Right renal pelvis (tissue), 4 donors: ENCODE results near the gene MARS1. TPM values are rescaled to one million over a fixed set of nuclear protein-coding genes. Genes with fewer than 3 reads are reported as not detected.

Source experiments
- polyA plus RNA-seq, 4 donors: library from polyadenylated mRNA; unstranded; fragments of 120-200 nt; gene quantifications; one replicate each; pipeline ENCODE4 v1.2.1, GENCODE V29; 2013; ENCODE audit not compliant: insufficient read length in 4 of 4

MARS1 gene
- polyA plus RNA-seq, 4 donors, result 107 to 120 (median 111) TPM

Other genes with a start within 250 kb of the MARS1 start
- 1 to 10 TPM; 3.4 to 4.5 (median 3.7) TPM for gene STAC3, start 236.9 kb upstream of the MARS1 start, polyA plus RNA-seq
- 10 to 100 TPM; 59.0 to 88.3 (median 69.8) TPM for gene R3HDM2, start 57.0 kb upstream of the MARS1 start, polyA plus RNA-seq
- gene INHBC, start 53.3 kb upstream of the MARS1 start, polyA plus RNA-seq, result under 1 TPM; 0.15 to 0.30 (median 0.26) TPM
- gene INHBE, start 32.8 kb upstream of the MARS1 start, polyA plus RNA-seq, result under 1 TPM; 0.42 to 0.51 (median 0.50) TPM
- gene GLI1, start 28.3 kb upstream of the MARS1 start, polyA plus RNA-seq, result 10 to 100 TPM; 17.2 to 22.4 (median 19.4) TPM
- gene ARHGAP9, start 8.2 kb upstream of the MARS1 start, polyA plus RNA-seq, result 1 to 10 TPM; 2.3 to 4.1 (median 2.6) TPM
- 10 to 100 TPM; 29.2 to 37.3 (median 30.3) TPM for gene DDIT3, start 32.4 kb downstream of the MARS1 start, polyA plus RNA-seq
- 10 to 100 TPM; 53.9 to 82.1 (median 62.1) TPM for gene MBD6, start 34.8 kb downstream of the MARS1 start, polyA plus RNA-seq
- 100 to 1,000 TPM; 159 to 179 (median 166) TPM for gene DCTN2, start 59.1 kb downstream of the MARS1 start, polyA plus RNA-seq
- 1 to 10 TPM in 1 of 4 donors, under 1 TPM in 3; 0.24 to 1.3 (median 0.36) TPM for gene KIF5A, start 62.0 kb downstream of the MARS1 start, polyA plus RNA-seq
- 10 to 100 TPM; 41.6 to 47.4 (median 45.1) TPM for gene PIP4K2C, start 103.1 kb downstream of the MARS1 start, polyA plus RNA-seq
- gene DTX3, start 116.8 kb downstream of the MARS1 start, polyA plus RNA-seq, result 10 to 100 TPM; 55.8 to 64.9 (median 57.0) TPM
- gene ARHGEF25, start 123.4 kb downstream of the MARS1 start, polyA plus RNA-seq, result 10 to 100 TPM; 30.0 to 37.1 (median 32.9) TPM
- gene B4GALNT1, start 145.1 kb downstream of the MARS1 start, polyA plus RNA-seq, result 1 to 10 TPM in 1 of 4 donors, under 1 TPM in 3; 0.82 to 1.2 (median 0.93) TPM
- gene OS9, start 206.1 kb downstream of the MARS1 start, polyA plus RNA-seq, result 100 to 1,000 TPM; 209 to 223 (median 214) TPM